Tongue (tissue), 2 donors: ENCODE data around the gene IQGAP3. TPM values are rescaled to one million over a fixed set of nuclear protein-coding genes. Genes with fewer than 3 reads are reported as not detected.

ENCODE experiments used
- DNase-seq: peaks from one replicate; pipeline ENCODE4 v3.0.0-alpha.2; 2015
- total RNA-seq: library from RNA; depleted of rRNA; stranded (reverse); fragments of >200 nt; gene quantifications from one replicate; pipeline ENCODE4 v1.2.3, GENCODE V29; 2014

The IQGAP3 gene
- total RNA-seq, 1 donor from 2014 or later, result 10.3 TPM

- DNase-seq, result no peak
Measured at GRCh38 chr1:156509424-156510034, 62.8 kb downstream of the IQGAP3 start.

DNA sequence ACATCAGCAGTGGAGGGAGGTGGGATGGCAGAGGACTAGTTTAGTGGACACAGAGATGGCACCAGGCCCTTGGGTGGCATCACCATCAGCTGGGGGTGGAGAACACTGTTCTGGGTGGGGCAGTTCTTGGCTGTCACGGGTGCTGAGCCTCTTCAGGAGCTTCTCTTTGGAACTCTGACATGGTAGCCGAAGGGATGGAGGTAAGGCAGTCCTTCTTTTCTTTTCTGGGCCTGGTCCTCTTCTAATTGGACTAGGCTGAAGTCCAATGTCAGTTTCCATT lies 63.5 kb downstream of the IQGAP3 start:
- no peak for DNase-seq

DNA sequence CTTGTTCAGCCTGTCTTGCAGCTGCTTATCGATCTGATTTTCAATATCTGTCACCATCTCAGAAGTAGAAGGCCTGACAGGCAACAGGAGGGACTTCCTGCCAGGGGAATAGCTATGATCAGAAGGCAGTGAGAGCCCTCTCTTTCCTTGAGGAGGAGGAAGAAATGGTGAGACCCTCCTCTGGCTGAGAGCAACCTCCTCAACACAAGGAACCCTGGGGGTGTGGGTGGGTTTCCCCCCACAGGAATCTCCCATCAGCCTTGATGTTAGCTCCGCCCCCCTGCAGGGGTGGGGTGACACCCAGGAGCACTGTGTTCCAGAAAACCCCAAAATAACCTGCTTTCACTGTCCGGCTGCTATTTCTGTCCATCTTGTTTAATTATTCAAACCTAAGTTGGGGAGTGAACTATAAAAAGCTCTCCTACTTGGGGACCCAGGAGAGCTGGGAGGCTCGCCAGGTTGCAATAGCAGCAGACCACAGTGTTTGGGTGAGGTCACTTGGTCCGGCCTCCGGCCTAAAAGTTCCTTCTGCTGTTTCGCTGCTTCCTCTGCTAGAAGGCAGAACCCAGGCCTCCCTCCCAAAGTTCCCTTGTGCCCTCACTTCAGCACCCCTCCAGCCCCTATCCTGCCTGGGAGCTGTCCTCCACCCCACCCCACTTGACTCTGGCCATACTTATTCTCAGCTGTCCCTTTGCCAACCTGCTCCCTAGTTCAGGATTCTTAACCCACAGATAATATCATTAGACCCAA lies 64.0 kb downstream of the IQGAP3 start:
- no peak for DNase-seq

DNA sequence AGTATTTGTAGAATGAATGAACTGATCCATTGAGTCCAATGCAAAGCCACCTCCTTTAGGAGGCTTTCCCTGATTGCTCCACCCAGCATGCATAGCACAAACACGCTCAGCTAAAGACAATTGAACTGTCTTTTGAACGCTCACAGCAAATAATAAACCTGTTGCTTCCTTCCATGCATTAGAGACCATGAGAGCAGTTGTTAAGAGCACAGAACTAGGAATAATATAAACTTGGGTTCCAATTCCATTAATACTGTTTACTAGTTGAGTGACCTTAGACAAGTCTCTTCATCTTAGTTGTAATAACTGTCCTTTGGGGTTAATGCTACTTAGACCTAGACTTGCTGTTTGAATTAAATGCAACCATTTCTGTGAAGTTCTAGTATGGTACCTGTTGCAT lies 65.9 kb downstream of the IQGAP3 start:
- no peak for DNase-seq

- no peak for DNase-seq
Measured at GRCh38 chr1:156505679-156506298, 66.6 kb downstream of the IQGAP3 start.

DNA sequence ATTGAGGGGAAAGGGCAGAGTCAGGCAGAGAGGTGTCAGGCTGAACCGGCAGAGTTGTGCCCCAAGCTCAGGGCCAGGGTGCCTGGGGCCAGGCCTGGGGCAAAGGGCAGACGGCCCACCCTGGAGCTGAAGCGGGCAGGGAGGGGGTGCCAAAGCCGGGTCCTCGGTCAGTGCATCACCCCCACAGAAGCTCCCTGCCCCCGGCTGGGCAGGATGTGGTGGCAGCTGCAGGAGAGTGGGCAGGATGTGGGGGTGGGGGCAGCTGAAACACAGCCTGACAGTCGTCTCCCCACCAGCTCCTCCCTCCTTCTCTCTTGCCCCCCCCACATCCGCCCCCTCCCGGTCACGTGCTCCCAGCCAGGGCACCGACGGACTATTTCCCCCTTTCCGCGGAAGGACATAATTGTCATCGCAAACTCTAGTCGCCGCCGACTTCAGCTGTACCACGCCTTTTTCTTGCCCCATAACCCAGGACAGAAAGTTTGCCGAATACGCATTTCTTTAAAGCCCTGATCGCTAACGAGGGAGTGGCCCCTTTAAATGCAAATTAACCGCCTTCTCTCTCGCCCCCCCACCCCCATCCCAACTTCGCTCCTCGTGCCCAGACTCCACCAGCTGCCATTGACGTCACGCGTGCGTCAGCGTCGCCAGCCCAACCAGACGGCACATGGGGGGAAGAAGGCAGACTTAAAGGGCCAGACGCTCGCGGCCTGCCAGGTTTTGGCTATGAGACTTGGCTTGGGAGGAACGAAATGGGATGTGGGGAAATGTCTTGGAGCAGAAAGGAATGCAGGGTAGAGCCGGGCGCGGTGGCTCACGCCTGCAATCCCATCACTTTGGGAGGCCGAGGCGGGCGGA lies 67.3 kb downstream of the IQGAP3 start:
- peak; percentile 100 for DNase-seq

GRCh38 chr1:156504438-156504813 lies 67.9 kb downstream of the IQGAP3 start:
- no peak for DNase-seq

- DNase-seq, result no peak
Measured at GRCh38 chr1:156503698-156504437, 68.5 kb downstream of the IQGAP3 start.

DNA sequence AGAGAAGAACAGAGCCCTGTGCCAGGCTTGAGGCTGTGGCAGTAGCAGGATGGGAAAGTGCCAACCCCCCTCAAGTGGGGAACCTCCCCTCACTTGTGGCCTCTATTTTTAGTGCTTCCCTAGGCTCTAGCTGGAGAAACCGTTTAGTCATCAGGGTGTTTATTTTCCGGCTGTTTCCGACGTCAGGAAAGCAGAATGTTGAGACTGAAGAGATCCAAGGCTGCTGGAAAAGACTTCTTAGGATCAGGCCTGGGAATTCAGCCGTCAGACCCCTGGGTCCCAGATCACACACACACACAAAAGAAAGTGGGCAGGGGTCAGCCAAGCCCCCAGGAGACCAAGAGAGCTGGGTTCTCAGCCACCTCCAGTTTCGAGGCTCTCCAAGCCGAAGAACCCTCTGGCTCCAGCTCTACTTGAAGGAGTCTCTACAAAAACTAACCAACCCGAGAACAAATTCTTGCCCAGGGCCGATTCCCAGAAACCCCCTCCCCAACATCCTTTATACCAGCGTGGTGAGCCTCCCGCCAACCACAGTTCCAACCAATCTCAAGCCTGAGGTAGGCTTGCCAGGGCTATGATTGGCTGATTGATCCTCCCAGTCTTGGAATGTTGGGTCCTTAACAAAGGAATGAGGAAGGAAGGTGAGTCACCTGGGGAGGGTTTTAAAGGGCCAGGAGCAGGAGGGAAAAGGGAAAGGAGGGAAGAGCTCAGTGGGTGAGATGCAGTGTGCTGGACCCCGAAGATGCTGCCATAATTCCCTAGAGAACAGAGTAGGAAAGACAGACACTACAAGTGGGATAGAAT lies 69.3 kb downstream of the IQGAP3 start:
- peak; percentile 90 for DNase-seq

GRCh38 chr1:156502391-156502893 lies 69.9 kb downstream of the IQGAP3 start:
- DNase-seq, result no peak

DNA sequence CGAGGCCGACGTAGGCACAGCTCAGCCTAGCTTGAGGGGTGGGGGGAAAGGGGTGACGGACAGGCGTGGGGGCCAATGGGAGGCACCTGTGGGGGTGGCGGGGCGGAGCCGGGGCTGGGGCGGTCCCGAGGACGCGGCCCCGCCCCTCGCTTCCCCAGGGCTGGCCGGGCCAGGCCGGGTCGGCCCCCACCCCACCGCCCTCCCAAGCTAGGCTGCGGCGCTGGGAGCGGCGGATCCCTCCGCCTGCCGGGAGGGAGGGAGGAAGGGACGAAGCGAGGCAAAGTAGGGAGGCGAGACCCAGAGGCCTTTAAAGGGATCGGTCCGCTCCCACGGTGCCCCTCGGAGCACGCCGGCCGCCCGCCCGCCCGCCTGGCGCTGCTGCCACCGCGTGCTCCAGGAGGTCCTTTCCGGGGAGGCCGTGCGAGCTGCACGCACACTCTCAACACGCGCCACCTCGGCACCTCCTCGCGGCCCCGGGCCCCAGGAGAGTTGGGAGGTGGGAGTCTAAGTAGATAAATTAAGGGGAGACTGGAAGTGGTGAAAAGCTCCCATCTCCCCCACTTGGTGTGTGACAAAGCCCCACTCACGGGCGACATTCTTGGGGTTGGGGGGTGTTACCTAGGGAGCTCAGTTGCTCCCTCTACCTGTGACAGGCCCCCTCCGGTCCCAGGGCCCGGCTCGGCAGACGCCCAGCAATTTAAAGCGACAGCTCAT lies 71.4 kb downstream of the IQGAP3 start:
- peak; percentile 98 for DNase-seq

DNA sequence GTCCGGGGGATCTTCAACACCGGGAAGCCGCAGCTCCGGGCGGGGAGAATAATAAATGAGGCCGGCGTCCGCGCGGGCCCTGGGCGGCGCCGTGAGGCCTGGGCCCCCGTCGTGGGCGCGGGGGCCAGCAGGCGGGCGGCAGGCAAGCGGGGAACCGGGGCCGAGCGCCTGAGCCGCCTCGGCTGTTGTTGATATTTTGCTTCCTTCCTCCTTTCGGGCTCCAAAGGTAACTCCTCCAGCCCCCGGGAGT lies 71.9 kb downstream of the IQGAP3 start, which contains the start of gene MEF2D:
MEF2D (minus strand) TSS at position 233 of the 250 bp plus-strand sequence. CDS start 17,483 bp downstream, outside the sequence.
- DNase-seq, result no peak

- DNase-seq, result peak; percentile 94
Measured at GRCh38 chr1:156499842-156500542, 72.4 kb downstream of the IQGAP3 start.

- peak; percentile 88 for DNase-seq
Measured at GRCh38 chr1:156499194-156499841, 73.0 kb downstream of the IQGAP3 start.

DNA sequence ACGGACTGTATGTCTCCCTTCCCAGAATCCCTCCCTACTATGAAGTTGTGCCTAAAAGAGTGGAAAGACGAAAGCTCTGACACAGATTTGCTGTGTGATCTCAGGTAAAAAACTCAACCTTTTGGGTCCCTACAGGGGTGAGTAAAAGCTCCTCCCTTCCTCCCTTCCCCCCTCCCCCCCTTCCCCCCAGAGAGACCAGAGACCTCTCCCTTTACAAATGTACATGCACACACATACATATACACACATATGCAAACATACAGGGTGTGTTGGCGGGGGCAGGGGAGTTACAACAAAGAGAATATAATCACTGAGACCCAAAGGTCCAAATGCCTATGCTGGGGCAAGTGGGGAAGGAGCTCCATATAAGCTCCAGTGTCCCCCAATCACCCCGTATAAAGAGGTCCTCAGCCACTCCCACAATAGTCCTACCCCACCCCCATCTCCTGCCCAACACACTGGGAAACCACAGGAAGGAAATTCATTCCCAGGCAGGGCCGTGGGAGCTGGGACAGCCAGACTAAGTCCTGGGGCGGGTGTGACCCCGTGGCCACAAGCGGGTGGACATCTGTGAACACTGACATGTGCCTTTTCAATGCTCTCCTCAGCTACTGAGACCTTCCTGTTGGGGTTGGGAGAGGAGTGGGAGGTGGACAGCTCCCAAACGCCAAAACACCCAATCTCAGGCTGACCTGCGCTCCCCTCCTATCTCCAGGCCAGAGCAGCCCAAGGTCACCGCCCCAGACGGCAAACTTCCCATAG lies 73.8 kb downstream of the IQGAP3 start:
- no peak for DNase-seq

GRCh38 chr1:156497743-156498431 lies 74.5 kb downstream of the IQGAP3 start:
- DNase-seq, result no peak

GRCh38 chr1:156497078-156497742 lies 75.2 kb downstream of the IQGAP3 start:
- no peak for DNase-seq
